ENCODE results near the gene CHGA. TPM values are rescaled to one million over a fixed set of nuclear protein-coding genes. Genes with fewer than 3 reads are reported as not detected.
A peak's percentile ranks its signal among the peaks of the same experiment; 100 is the strongest.

CHGA gene
- total RNA-seq, 6 experiments from 2014 or later = 0.18 to 0.25 TPM; not detected in 4

DNA sequence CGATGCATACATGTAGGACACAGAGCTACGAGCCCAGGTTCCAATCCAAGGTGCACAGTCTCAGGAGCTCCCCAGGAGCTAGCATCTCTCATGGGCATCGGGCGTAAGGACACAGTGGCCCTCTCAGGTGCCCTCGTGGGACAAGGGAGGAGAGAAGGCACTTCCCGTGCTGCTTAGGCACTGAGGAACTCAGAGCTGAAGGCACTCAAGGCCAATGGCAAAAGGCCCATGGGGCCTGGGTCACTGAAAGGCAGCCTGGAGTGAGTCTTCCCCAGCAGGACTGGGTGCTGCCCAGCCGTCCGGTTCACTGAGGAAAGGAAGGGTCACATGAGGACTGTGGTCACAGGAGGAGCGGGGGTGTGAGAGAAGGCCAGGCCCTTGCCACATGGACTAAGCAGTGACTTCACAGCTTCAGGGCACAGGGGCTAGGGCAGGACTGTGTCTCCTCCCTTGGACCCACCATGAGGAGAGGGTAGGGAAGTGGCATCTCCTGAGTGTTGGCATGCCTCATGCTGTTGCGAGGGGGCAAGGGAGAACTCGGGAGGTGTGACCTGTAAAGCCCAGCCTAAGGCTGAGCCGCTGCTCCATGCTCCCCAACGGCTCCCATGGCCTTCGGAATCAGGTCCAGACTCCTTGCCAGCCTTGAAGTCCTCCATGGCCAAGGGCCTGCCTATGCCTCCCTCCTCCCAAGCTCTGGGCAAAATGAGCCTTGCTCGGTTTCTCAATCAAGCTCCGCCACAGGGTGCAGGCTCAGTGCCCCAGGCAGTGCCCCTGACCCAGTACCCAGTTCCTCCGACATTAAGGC is 51.8 kb downstream of the CHGA start:
- no peaks in the 10 kb centered on the region for H3K27me3 ChIP-seq
- ATAC-seq (peak in 1 of 4 donors; percentile 4), DNase-seq (peak in 1 of 3 donors; percentile 63)
- 80% methylated on average over 1 of the region's 17 CpGs for WGBS (ENCODE audit: insufficient coverage, low coverage, low lambda C conversion rate, missing lambda C conversion rate)
- H3K4me3 ChIP-seq = no peak overlapping the region
- intact Hi-C loops (cut with DNase I) = no loop called here
- peaks cover 0 to 2% (median 0%) of the 10 kb centered on the region in 4 donors for H3K9me3 ChIP-seq
- H3K4me1 ChIP-seq = peaks cover 0 to 25% (median 10%) of the 10 kb centered on the region in 4 donors
- H3K36me3 ChIP-seq = no peaks in the 10 kb centered on the region
- TF ChIP-seq, protein P1, sequence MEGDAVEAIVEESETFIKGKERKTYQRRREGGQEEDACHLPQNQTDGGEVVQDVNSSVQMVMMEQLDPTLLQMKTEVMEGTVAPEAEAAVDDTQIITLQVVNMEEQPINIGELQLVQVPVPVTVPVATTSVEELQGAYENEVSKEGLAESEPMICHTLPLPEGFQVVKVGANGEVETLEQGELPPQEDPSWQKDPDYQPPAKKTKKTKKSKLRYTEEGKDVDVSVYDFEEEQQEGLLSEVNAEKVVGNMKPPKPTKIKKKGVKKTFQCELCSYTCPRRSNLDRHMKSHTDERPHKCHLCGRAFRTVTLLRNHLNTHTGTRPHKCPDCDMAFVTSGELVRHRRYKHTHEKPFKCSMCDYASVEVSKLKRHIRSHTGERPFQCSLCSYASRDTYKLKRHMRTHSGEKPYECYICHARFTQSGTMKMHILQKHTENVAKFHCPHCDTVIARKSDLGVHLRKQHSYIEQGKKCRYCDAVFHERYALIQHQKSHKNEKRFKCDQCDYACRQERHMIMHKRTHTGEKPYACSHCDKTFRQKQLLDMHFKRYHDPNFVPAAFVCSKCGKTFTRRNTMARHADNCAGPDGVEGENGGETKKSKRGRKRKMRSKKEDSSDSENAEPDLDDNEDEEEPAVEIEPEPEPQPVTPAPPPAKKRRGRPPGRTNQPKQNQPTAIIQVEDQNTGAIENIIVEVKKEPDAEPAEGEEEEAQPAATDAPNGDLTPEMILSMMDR (IDR thresholded peaks at IDR 0.05) = no peak
- no peak for TF ChIP-seq POLR2A (IDR thresholded peaks at IDR 0.05)
- peak overlapping the region in 2 of 3 donors; percentile 46 to 79 for H3K27ac ChIP-seq

DNA sequence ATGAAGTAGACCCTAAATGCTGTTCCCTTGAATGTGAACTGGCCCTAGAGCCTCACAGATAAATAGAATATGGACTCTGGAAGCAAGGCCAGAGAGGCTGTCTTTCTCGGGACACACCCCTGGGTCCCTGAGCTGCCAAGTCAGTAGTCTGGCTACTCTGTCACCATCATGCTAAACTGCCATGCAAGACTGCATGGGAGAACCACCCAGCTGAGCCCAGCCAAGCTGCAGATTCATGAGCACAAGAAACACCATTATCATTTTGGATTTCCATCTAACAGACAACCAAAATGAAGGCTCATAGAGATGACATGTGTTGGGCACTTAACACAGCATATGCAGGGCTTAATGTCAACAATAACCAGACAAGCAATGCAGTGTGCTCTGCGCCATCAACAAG is 53.3 kb downstream of the CHGA start:
- intact Hi-C loops (cut with DNase I) = no loop called here
- DNase-seq = peak in 1 of 3 donors; percentile 15
- no peak overlapping the region for H3K4me3 ChIP-seq
- H3K36me3 ChIP-seq = no peaks in the 10 kb centered on the region
- ATAC-seq = no peak
- H3K27ac ChIP-seq = no peak overlapping the region
- H3K9me3 ChIP-seq = peaks cover 0 to 2% (median 0%) of the 10 kb centered on the region in 4 donors
- no peaks in the 10 kb centered on the region for H3K27me3 ChIP-seq
- WGBS (ENCODE audit: insufficient coverage, low coverage, low lambda C conversion rate, missing lambda C conversion rate) = 100% methylated on average over 1 of the region's 2 CpGs
- TF ChIP-seq POLR2A (IDR thresholded peaks at IDR 0.05) = no peak
- TF ChIP-seq, protein P1 (IDR thresholded peaks at IDR 0.05) = no peak
- H3K4me1 ChIP-seq = peaks cover 0 to 20% (median 10%) of the 10 kb centered on the region in 4 donors

DNA sequence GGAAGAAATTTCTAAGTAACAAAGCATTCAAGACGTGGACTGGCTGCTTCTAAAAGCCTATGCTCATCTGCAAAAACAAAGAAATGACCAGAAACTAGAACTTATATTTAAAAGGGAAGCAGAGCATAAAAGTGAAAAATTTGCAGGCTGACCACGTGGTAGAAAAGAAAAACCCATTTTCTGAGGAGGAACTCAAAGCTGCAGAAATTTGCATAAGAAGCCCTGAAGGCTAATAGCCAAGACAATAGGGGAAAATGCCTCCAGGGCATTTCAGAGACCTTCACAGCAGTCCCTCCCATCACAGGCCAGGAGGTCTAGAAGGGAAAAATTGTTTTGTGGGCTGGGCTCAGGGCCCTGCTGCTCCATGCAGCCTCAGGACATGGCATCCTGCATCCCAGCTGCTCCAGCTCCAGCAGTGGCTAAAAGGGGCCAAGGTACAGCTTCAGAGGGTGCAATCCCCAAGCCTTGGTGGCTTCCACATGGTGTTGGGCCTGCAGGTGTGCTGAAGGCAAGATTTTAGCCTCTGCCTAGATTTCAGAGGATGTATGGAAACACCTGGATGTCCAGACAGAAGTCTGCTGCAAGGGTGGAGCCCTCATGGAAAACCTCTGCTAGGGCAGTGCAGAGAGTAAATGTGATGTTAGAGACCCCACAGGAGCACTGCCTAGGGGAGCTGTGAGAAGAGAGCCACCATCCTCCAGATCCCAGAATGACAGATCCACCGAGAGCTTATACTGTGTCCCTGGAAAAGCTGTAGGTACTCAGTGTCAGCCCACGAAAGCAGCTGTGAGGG is 55.5 kb downstream of the CHGA start:
- WGBS (ENCODE audit: insufficient coverage, low coverage, low lambda C conversion rate, missing lambda C conversion rate) = 56% methylated on average over 1 of the region's 4 CpGs
- no peaks in the 10 kb centered on the region for H3K27me3 ChIP-seq
- peak in 1 of 3 donors; percentile 15 for DNase-seq
- H3K36me3 ChIP-seq = no peaks in the 10 kb centered on the region
- peaks cover 0 to 2% (median 0%) of the 10 kb centered on the region in 4 donors for H3K9me3 ChIP-seq
- no peak for TF ChIP-seq POLR2A (IDR thresholded peaks at IDR 0.05)
- TF ChIP-seq, protein P1 (IDR thresholded peaks at IDR 0.05) = no peak
- ATAC-seq = no peak
- intact Hi-C loops (cut with DNase I) = no loop called here
- H3K27ac ChIP-seq = no peak overlapping the region
- no peak overlapping the region for H3K4me3 ChIP-seq
- H3K4me1 ChIP-seq = peaks cover 0 to 12% (median 6%) of the 10 kb centered on the region in 4 donors

DNA sequence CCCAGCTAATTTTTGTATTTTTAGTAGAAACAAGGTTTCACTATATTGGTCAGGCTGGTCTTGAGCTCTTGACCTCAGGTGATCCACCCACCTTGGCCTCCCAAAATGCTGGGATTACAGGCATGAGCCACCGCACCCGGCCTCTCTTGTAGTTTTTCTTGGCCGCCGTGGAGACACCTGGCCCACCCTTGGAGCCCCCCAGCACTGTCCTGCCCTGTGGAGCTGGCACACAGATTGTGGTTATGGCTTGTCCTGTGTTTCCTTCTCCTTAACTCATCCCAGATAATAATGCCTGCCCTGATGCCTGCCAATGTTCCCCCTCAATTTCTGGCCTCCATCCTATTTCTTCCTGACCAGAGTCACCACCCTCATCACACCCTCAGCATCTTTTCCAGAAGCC is 57.9 kb downstream of the CHGA start:
- WGBS (ENCODE audit: insufficient coverage, low coverage, low lambda C conversion rate, missing lambda C conversion rate) = 100% methylated on average over 4 of the region's 4 CpGs
- Histone ChIP-seq H3K4me1 (peaks cover 0 to 17% (median 12%) of the 10 kb centered on the region in 4 donors), H3K36me3 (no peaks in the 10 kb centered on the region), H3K9me3 (peaks cover 0 to 2% (median 0%) of the 10 kb centered on the region in 4 donors), H3K4me3 (no peak overlapping the region), H3K27ac (no peak overlapping the region), H3K27me3 (no peaks in the 10 kb centered on the region)
- TF ChIP-seq POLR2A (IDR thresholded peaks at IDR 0.05) = no peak
- TF ChIP-seq, protein P1 (IDR thresholded peaks at IDR 0.05) = no peak
- ATAC-seq (no peak), DNase-seq (peak in 1 of 3 donors; percentile 26)
- intact Hi-C loops (cut with DNase I) = no loop called here

All from right lobe of liver (tissue), 6 donors.